Neural crest cell (in vitro differentiated cells): ENCODE data around the gene CDKN1B. TPM values are rescaled to one million over a fixed set of nuclear protein-coding genes. Genes with fewer than 3 reads are reported as not detected.

Experiments
- DNase-seq: peaks from one replicate; pipeline ENCODE4 v3.0.0; 2021; ENCODE audit warnings: low read depth, mixed read lengths, low spot score
- H3K27ac Mint-ChIP-seq: one replicate; pipeline ENCODE4 v1.8.0; 2021; ENCODE audit warnings: mild to moderate bottlenecking, mixed read lengths; ENCODE audit not compliant: unreplicated experiment
- H3K27me3 Mint-ChIP-seq: 2 replicates; pipeline ENCODE4 v1.8.0; 2021; ENCODE audit warnings: low read depth, mild to moderate bottlenecking, mixed read lengths
- H3K36me3 Mint-ChIP-seq: 2 replicates; pipeline ENCODE4 v1.8.0; 2021; ENCODE audit warnings: low read depth, mild to moderate bottlenecking, mixed read lengths
- H3K4me1 Mint-ChIP-seq: 2 replicates; pipeline ENCODE4 v1.8.0; 2021; ENCODE audit warnings: mixed read lengths
- H3K4me3 Mint-ChIP-seq: one replicate; pipeline ENCODE4 v1.8.0; 2021; ENCODE audit warnings: mild to moderate bottlenecking, mixed read lengths
- H3K9me3 Mint-ChIP-seq: 2 replicates; pipeline ENCODE4 v1.8.0; 2021; ENCODE audit warnings: mixed read lengths
- total RNA-seq: library from RNA; stranded (reverse); gene quantifications from 2 replicates; pipeline ENCODE4 v1.2.1, GENCODE V29; 2021
- TF ChIP-seq, protein P1 (sequence below): fragments of 200-600 bp; sonication (generic); conservative IDR thresholded peaks from 2 replicates; pipeline ENCODE4 v1.5.0; 2021; ENCODE audit warnings: antibody characterized with exemption, mild to moderate bottlenecking

CDKN1B gene
- total RNA-seq, 1 donor from 2014 or later = 47.9 TPM

DNA sequence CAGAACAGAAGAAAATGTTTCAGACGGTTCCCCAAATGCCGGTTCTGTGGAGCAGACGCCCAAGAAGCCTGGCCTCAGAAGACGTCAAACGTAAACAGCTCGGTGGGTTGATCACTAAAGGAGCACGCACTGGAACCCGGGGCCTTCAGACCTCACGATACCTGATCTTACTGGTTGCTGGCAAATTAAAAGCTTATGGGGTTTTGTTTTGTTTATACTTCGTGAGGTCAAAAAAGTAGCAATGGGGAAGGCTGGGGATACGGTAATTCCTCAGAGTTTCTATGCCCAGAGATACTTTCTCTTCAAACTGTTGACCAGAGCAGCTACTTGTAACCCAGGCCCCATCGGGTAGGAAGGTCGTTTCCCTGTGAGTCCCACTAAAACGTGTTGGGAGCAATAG is 1.7 kb downstream of the CDKN1B start:
- H3K9me3 Mint-ChIP-seq = no peaks in the 10 kb centered on the region
- no peaks in the 10 kb centered on the region for H3K27me3 Mint-ChIP-seq
- peaks cover 76% of the 10 kb centered on the region for H3K4me1 Mint-ChIP-seq
- no peak for DNase-seq
- TF ChIP-seq, protein P1, sequence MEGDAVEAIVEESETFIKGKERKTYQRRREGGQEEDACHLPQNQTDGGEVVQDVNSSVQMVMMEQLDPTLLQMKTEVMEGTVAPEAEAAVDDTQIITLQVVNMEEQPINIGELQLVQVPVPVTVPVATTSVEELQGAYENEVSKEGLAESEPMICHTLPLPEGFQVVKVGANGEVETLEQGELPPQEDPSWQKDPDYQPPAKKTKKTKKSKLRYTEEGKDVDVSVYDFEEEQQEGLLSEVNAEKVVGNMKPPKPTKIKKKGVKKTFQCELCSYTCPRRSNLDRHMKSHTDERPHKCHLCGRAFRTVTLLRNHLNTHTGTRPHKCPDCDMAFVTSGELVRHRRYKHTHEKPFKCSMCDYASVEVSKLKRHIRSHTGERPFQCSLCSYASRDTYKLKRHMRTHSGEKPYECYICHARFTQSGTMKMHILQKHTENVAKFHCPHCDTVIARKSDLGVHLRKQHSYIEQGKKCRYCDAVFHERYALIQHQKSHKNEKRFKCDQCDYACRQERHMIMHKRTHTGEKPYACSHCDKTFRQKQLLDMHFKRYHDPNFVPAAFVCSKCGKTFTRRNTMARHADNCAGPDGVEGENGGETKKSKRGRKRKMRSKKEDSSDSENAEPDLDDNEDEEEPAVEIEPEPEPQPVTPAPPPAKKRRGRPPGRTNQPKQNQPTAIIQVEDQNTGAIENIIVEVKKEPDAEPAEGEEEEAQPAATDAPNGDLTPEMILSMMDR = no peak
- H3K36me3 Mint-ChIP-seq = peaks cover 18% of the 10 kb centered on the region
- peak overlapping the region; percentile 98 for H3K4me3 Mint-ChIP-seq
- peak overlapping the region; percentile 62 for H3K27ac Mint-ChIP-seq

DNA sequence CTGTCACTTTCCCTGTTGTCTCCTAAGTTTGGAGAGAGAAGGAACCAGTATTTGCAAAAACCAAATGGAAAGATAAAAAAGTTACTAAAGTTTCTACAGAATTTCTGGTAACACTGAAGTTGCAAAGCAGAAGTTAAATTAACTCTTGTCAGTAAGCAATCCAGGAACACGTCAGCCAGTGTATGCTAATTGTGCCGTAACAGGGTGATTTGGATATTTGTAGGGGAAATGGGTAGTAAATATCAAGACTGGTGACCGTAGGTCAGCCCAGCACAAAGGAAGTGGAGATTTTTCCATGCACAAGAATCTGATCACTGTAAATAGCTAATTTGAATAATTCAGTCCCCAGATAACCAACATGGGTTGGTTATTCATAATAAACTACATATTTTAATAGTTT is 2.3 kb downstream of the CDKN1B start:
- peak overlapping the region; percentile 98 for H3K4me3 Mint-ChIP-seq
- no peaks in the 10 kb centered on the region for H3K27me3 Mint-ChIP-seq
- H3K27ac Mint-ChIP-seq = no peak overlapping the region

DNA sequence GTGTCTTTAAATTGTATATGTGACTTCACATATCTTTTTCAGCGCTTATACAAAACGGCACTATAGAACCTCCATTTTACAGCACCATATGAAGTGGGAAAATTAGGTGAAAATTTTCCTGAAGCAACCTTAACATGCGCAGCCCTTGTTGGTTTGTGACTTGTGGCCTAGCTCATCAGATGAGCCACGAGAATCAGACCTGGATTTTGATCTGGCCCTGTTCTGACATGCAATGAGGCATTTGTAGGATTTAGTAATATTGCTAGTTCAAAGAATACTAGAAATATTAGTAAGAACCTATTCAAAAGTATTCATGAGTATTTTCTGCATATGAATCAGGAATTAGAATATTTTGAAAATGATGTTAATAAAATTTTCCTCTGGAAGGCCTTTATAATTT is 2.9 kb downstream of the CDKN1B start:
- Mint-ChIP-seq H3K4me1 (peaks cover 68% of the 10 kb centered on the region), H3K4me3 (peak overlapping the region; percentile 98), H3K9me3 (no peaks in the 10 kb centered on the region), H3K36me3 (peaks cover 18% of the 10 kb centered on the region), H3K27me3 (no peaks in the 10 kb centered on the region), H3K27ac (no peak overlapping the region)
- TF ChIP-seq, protein P1 = no peak
- DNase-seq = no peak

More for the DNA sequence above, 2.3 kb downstream of the CDKN1B start:
- Mint-ChIP-seq H3K36me3 (peaks cover 18% of the 10 kb centered on the region), H3K4me1 (peaks cover 71% of the 10 kb centered on the region), H3K9me3 (no peaks in the 10 kb centered on the region)
- TF ChIP-seq, protein P1 = no peak
- DNase-seq = no peak

DNA sequence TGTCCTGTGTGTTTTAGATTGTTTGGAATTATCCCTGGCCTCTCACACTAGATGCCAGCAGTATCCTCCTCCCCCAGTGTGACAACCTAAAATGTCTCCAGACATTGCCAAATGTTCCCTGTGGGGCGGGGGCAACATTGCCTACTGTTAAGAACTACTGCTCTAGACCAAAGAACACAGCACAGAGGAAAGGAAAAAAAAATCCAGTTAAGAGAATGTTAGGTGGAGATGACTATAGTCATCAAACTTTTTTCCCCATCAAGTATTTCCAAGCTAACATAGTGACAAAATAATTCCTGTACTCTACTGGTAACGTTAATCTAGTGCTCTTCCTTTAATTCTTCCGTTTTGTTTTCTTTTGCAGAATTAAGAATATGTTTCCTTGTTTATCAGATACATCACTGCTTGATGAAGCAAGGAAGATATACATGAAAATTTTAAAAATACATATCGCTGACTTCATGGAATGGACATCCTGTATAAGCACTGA is 3.5 kb downstream of the CDKN1B start:
- no peak for DNase-seq
- peaks cover 18% of the 10 kb centered on the region for H3K36me3 Mint-ChIP-seq
- H3K4me1 Mint-ChIP-seq = peaks cover 67% of the 10 kb centered on the region
- no peak overlapping the region for H3K27ac Mint-ChIP-seq
- peaks cover 2% of the 10 kb centered on the region for H3K27me3 Mint-ChIP-seq
- TF ChIP-seq, protein P1 = no peak
- H3K4me3 Mint-ChIP-seq = peak overlapping the region; percentile 98
- no peaks in the 10 kb centered on the region for H3K9me3 Mint-ChIP-seq

DNA sequence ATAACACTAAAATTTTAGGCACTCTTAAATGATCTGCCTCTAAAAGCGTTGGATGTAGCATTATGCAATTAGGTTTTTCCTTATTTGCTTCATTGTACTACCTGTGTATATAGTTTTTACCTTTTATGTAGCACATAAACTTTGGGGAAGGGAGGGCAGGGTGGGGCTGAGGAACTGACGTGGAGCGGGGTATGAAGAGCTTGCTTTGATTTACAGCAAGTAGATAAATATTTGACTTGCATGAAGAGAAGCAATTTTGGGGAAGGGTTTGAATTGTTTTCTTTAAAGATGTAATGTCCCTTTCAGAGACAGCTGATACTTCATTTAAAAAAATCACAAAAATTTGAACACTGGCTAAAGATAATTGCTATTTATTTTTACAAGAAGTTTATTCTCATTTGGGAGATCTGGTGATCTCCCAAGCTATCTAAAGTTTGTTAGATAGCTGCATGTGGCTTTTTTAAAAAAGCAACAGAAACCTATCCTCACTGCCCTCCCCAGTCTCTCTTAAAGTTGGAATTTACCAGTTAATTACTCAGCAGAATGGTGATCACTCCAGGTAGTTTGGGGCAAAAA is 4.1 kb downstream of the CDKN1B start:
- Mint-ChIP-seq H3K27ac (no peak overlapping the region), H3K9me3 (no peaks in the 10 kb centered on the region), H3K36me3 (peaks cover 18% of the 10 kb centered on the region), H3K4me1 (peaks cover 62% of the 10 kb centered on the region), H3K4me3 (peak overlapping the region; percentile 98), H3K27me3 (peaks cover 2% of the 10 kb centered on the region)
- no peak for DNase-seq
- TF ChIP-seq, protein P1 = no peak
